Osteoblast (primary cell): Measurements from ENCODE around the gene TTLL10. TPM values are rescaled to one million over a fixed set of nuclear protein-coding genes. Genes with fewer than 3 reads are reported as not detected.

Experiments used
- DNase-seq: peaks from one replicate; pipeline ENCODE4 v3.0.0; 2011; ENCODE audit warnings: low spot score, mixed read lengths; ENCODE audit not compliant: insufficient read length; ENCODE audit errors: missing footprints
- H2AFZ ChIP-seq: 2 replicates; pipeline ENCODE4 v1.6.0; 2011; ENCODE audit warnings: mild to moderate bottlenecking, low read length
- H3K27ac ChIP-seq: 2 replicates; pipeline ENCODE4 v1.5.1; 2011; ENCODE audit warnings: mild to moderate bottlenecking, low read depth, low read length, moderate library complexity
- H3K27me3 ChIP-seq: 2 replicates; pipeline ENCODE4 v1.6.0; 2012; ENCODE audit warnings: mild to moderate bottlenecking, control low read depth, inconsistent platforms, low read length, moderate library complexity; ENCODE audit not compliant: insufficient read depth
- H3K36me3 ChIP-seq: 2 replicates; pipeline ENCODE4 v1.5.1; 2011; ENCODE audit warnings: mild to moderate bottlenecking, low read length, control low read depth, moderate library complexity; ENCODE audit not compliant: insufficient read depth
- H3K4me1 ChIP-seq: 2 replicates; pipeline ENCODE4 v1.5.1; 2011; ENCODE audit warnings: mild to moderate bottlenecking, low read length, control low read depth, moderate library complexity; ENCODE audit not compliant: insufficient read depth
- H3K4me2 ChIP-seq: 2 replicates; pipeline ENCODE4 v1.6.0; 2011; ENCODE audit warnings: mild to moderate bottlenecking, low read length; ENCODE audit not compliant: insufficient read depth
- H3K4me3 ChIP-seq: fragments of 200-600 bp; sonication (generic); 3 replicates; pipeline ENCODE4 v1.5.1; 2012; ENCODE audit warnings: mild to moderate bottlenecking, low read length, inconsistent platforms; ENCODE audit not compliant: insufficient read depth
- H3K79me2 ChIP-seq: 2 replicates; pipeline ENCODE4 v1.6.0; 2012; ENCODE audit warnings: mild to moderate bottlenecking, low read length, control low read depth, inconsistent platforms; ENCODE audit not compliant: insufficient read depth
- H3K9me3 ChIP-seq: 2 replicates; pipeline ENCODE4 v1.5.1; 2011; ENCODE audit warnings: low read depth, low read length, control low read depth
- H4K20me1 ChIP-seq: 2 replicates; pipeline ENCODE4 v1.6.0; 2012; ENCODE audit warnings: mild to moderate bottlenecking, low read length, control low read depth; ENCODE audit not compliant: insufficient read depth
- total RNA-seq: library from RNA; depleted of rRNA; stranded (reverse); fragments of >200 nt; gene quantifications from 2 replicates; pipeline ENCODE4 v1.2.3, GENCODE V29; 2012
- TF ChIP-seq, protein P1 (sequence below): IDR thresholded peaks from 2 replicates; pipeline ENCODE4 v1.5.1; 2011; ENCODE audit warnings: mild to moderate bottlenecking, low read depth, low read length, moderate library complexity; ENCODE audit errors: extremely low read depth

TTLL10 gene
- total RNA-seq, 1 donor, result not detected

DNA sequence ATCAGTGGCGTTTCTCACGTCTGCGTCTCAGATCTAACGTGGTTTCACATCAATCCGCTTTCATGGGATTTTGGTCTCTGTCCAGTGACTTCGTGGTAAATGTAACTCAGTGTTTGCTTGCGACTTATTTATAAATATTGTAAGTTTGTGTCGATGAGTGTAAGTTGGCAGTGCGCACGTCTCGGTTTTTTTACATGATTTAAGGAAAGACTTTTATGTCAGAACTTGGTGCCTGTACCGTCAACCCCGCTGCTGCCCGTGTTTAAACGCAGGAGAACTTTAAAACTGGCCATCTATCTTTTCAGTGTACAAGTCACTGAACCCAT, 59.9 kb downstream of the TTLL10 start:
- Histone ChIP-seq H3K27me3 (peaks cover 15% of the 10 kb centered on the region), H3K79me2 (peaks cover 51% of the 10 kb centered on the region), H3K9me3 (no peaks in the 10 kb centered on the region), H3K27ac (no peak overlapping the region), H2AFZ (no peak overlapping the region), H3K36me3 (peaks cover 3% of the 10 kb centered on the region), H3K4me2 (no peak overlapping the region), H3K4me3 (no peak overlapping the region), H3K4me1 (peaks cover 13% of the 10 kb centered on the region), H4K20me1 (peaks cover 26% of the 10 kb centered on the region)
- DNase-seq, result no peak
- TF ChIP-seq, protein P1, sequence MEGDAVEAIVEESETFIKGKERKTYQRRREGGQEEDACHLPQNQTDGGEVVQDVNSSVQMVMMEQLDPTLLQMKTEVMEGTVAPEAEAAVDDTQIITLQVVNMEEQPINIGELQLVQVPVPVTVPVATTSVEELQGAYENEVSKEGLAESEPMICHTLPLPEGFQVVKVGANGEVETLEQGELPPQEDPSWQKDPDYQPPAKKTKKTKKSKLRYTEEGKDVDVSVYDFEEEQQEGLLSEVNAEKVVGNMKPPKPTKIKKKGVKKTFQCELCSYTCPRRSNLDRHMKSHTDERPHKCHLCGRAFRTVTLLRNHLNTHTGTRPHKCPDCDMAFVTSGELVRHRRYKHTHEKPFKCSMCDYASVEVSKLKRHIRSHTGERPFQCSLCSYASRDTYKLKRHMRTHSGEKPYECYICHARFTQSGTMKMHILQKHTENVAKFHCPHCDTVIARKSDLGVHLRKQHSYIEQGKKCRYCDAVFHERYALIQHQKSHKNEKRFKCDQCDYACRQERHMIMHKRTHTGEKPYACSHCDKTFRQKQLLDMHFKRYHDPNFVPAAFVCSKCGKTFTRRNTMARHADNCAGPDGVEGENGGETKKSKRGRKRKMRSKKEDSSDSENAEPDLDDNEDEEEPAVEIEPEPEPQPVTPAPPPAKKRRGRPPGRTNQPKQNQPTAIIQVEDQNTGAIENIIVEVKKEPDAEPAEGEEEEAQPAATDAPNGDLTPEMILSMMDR, result no peak

DNA sequence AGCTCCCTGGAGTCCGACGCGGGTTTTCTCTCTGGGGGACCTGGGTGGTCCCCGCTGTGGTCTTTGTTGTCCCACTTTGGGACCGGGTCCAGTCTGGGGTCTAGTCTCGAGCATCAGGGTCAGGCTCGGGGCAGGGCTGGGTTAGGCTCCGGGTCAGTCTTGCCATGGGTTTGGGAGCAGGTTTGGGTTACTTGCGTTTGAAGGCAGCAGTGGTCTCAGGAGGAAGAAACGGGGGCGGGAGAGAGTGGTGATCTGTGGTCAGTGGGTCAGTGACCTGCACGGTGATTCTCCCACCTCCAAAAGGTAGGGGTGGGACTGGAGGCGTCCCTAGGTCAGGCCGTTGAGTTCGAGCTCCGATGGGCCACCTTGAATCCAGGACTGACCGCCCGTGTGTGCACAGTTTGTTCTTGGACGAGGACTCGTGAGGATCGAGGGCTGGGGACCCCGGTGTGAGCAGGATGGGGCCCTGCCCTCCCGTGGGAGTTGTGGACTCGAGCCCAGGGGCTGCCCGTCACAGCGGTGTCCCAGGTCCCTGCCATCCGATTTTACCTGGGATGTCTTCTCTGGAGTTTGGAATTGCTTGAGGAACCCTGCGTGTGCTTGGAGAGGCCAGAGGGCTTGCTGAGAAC, 60.6 kb downstream of the TTLL10 start:
- H3K4me2 ChIP-seq, result no peak overlapping the region
- TF ChIP-seq, protein P1, result no peak
- H3K9me3 ChIP-seq, result no peaks in the 10 kb centered on the region
- peaks cover 21% of the 10 kb centered on the region for H3K27me3 ChIP-seq
- H3K4me3 ChIP-seq, result no peak overlapping the region
- H2AFZ ChIP-seq, result no peak overlapping the region
- no peaks in the 10 kb centered on the region for H3K36me3 ChIP-seq
- H4K20me1 ChIP-seq, result peaks cover 22% of the 10 kb centered on the region
- H3K79me2 ChIP-seq, result peaks cover 43% of the 10 kb centered on the region
- peaks cover 13% of the 10 kb centered on the region for H3K4me1 ChIP-seq
- no peak overlapping the region for H3K27ac ChIP-seq
- no peak for DNase-seq

DNA sequence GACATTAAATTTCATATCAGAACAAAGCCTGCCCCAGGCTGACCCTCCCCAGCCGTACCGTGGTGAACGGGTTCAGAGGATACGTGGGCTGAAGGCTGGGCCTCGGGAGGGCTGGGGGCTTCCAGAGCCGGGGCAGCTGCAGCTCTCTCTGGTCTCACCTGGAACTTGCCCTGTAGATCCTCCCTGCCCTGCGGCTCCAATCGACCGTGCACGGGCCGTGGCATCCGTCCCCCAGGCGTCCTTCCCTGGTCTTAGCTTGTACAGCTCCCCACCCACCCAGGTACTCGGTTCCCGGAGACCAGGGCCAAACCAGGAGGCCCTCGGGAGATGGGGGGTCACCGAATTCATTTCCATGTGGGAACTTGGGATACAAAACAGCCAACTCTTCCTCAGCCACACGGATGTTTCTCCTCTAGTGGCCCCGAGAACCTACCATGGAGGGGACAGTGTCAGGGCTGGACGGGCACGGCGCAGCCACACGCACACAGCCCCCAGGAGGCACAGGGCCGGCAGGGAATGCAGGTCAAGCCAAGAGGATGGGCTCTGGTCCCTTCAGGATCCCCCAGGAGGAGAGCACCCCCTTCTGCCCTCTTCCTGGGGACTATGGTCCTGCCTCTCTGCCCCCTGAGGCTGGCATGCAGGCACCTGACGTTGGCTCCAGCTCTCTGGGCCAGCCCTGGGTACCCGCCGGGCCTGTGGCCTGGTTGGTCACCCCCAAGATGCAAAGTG, 61.5 kb downstream of the TTLL10 start:
- DNase-seq, result no peak
- peaks cover 34% of the 10 kb centered on the region for H3K79me2 ChIP-seq
- no peaks in the 10 kb centered on the region for H3K9me3 ChIP-seq
- H3K27ac ChIP-seq, result no peak overlapping the region
- H2AFZ ChIP-seq, result no peak overlapping the region
- peaks cover 25% of the 10 kb centered on the region for H3K27me3 ChIP-seq
- H4K20me1 ChIP-seq, result peaks cover 13% of the 10 kb centered on the region
- no peak overlapping the region for H3K4me3 ChIP-seq
- H3K4me2 ChIP-seq, result no peak overlapping the region
- peaks cover 11% of the 10 kb centered on the region for H3K4me1 ChIP-seq
- H3K36me3 ChIP-seq, result no peaks in the 10 kb centered on the region
- TF ChIP-seq, protein P1, result no peak

DNA sequence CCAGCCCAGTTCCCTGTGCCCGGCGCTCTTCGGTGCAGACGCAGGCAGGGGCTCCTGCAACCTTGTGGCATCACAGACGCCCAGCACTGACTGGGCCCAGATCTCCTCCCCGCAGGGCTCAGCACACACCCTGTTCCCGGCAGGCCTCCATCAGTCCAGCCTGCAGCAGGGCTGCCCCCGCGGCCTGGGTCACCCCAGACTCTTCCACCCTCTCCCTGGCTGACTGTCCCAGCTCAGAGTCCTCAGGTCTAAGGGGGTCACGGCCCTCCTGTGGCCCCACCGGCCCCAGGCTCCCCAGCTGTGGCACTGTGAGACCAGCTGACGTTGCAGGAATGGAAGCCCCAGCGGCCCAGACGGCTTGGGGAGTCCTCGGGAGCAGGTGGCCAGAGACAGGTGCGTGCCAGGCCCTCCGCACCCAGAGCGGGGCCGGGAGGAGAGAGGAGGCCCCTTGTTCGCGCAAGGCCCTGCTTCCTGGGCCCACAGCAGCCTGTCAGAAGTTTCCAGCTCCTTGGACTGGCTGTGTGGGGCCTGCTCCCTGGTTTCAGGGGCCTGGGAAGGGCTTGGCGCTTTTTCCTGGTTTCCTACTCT, 62.6 kb downstream of the TTLL10 start:
- peaks cover 5% of the 10 kb centered on the region for H4K20me1 ChIP-seq
- H3K27ac ChIP-seq, result no peak overlapping the region
- no peak overlapping the region for H3K4me2 ChIP-seq
- TF ChIP-seq, protein P1, result no peak
- peaks cover 23% of the 10 kb centered on the region for H3K79me2 ChIP-seq
- peaks cover under 1% of the 10 kb centered on the region for H3K4me1 ChIP-seq
- peaks cover 25% of the 10 kb centered on the region for H3K27me3 ChIP-seq
- no peaks in the 10 kb centered on the region for H3K36me3 ChIP-seq
- H3K4me3 ChIP-seq, result no peak overlapping the region
- H2AFZ ChIP-seq, result no peak overlapping the region
- DNase-seq, result no peak
- no peaks in the 10 kb centered on the region for H3K9me3 ChIP-seq
